GM12892 (cell line): Measurements from ENCODE around the gene ZNF519.
A peak's percentile ranks its signal among the peaks of the same experiment; 100 is the strongest.

Experiments
- DNase-seq: peaks from one replicate; pipeline ENCODE4 v3.0.0; 2011; ENCODE audit not compliant: insufficient read length
- FAIRE-seq: peaks from 2 replicates; lab custom pipeline; 2011; peaks lifted over from hg19 to GRCh38; lab: Jason Lieb, UNC
- POLR2A ChIP-seq: IDR thresholded peaks from 2 replicates; pipeline ENCODE4 v1.6.1; 2011; ENCODE audit warnings: low read depth, low read length, control low read depth
- POLR2AphosphoS5 ChIP-seq: IDR thresholded peaks from 2 replicates; pipeline ENCODE4 v1.6.1; 2011; ENCODE audit warnings: low read depth, low read length, control low read depth
- TAF1 ChIP-seq: IDR thresholded peaks from 2 replicates; pipeline ENCODE4 v1.6.1; 2011; ENCODE audit warnings: low read depth, mild to moderate bottlenecking, control low read depth, low read length, borderline replicate concordance

The ZNF519 gene

GRCh38 chr18:14092625-14093306 is 39.5 kb downstream of the ZNF519 start:
- TF ChIP-seq TAF1, result no peak
- TF ChIP-seq POLR2A, result no peak
- no peak for TF ChIP-seq POLR2AphosphoS5
- DNase-seq (no peak), FAIRE-seq (no peak)

- DNase-seq (no peak), FAIRE-seq (no peak)
- TF ChIP-seq POLR2A (no peak), TAF1 (no peak), POLR2AphosphoS5 (no peak)
These were observed 42.5 kb downstream of the ZNF519 start for GRCh38 chr18:14089781-14090180.

- DNase-seq (no peak), FAIRE-seq (no peak)
- no peak for TF ChIP-seq TAF1
- no peak for TF ChIP-seq POLR2AphosphoS5
- no peak for TF ChIP-seq POLR2A
These were observed 43.0 kb downstream of the ZNF519 start for GRCh38 chr18:14089191-14089590.

DNA sequence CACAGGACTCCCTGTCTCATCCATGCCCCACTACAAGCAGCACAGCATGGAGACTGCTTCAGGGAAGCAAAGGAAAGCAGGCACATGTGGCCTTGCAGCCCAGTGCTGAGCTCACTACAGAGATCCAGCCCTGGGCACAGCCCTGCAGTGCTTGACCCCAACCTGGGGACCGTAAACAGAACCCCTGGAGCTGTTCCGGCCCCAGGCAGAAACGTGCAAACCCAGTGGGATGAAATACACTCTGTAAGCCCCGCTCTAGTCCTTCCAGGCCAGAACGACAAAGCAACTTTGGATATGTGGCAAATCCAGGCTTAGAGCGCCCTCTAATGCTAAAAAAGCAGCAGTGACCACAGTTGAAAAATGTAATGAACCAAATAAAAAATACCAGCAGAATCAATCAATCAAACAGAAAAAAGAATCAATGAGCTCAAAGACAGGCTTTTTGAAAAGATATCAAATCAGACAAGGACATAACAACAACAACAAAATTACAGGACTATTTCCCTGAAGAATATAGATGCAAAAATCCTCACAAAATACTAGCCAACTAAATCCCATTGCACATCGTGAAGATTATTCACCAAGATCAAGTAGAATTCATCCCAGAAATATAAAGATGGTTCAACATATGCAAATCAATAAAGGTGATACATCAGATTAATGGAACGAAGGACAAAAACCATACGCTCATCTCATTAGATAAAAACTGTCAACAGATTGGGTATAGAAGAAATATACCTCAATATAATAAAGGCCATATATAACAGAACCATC is 45.6 kb downstream of the ZNF519 start:
- TF ChIP-seq POLR2AphosphoS5 (no peak), POLR2A (no peak), TAF1 (no peak)
- peak; percentile 75 for FAIRE-seq
- DNase-seq, result no peak

- no peak for DNase-seq
- TF ChIP-seq POLR2AphosphoS5 (no peak), POLR2A (no peak), TAF1 (no peak)
- no peak for FAIRE-seq
These were observed 46.3 kb downstream of the ZNF519 start for GRCh38 chr18:14085770-14086457.

GRCh38 chr18:14075196-14075595 is 57.0 kb downstream of the ZNF519 start:
- TF ChIP-seq TAF1 (no peak), POLR2A (no peak)
- no peak for DNase-seq
- no peak for FAIRE-seq

- TF ChIP-seq POLR2AphosphoS5, result no peak
- no peak for TF ChIP-seq TAF1
- TF ChIP-seq POLR2A, result no peak
- FAIRE-seq, result no peak
- DNase-seq, result no peak
These were observed 58.0 kb downstream of the ZNF519 start for GRCh38 chr18:14074187-14074586.

DNA sequence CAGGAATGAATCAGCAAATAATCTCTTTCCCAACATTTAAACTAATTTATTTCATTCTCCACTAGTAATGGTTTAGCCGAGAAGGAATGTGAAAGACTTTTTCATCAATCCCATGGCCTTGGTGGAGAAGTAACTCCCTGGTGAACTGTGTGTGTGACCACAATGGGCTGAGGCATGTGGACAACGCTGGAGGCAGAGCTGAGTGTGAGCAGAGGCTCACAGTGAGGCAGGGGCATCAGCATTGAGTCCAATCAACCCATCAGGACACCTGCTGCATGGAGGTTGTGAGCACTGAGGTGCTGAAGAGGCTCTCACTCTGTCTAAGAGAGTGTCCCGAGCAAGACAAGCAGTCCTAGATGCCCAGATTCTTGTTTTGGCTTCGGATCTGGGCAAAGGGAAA is 78.6 kb downstream of the ZNF519 start:
- DNase-seq (no peak), FAIRE-seq (no peak)
- no peak for TF ChIP-seq POLR2AphosphoS5
- no peak for TF ChIP-seq TAF1
- no peak for TF ChIP-seq POLR2A
